Fibroblast of lung (primary cell): ENCODE data around the gene DIP2C. TPM values are rescaled to one million over a fixed set of nuclear protein-coding genes. Genes with fewer than 3 reads are reported as not detected.

Experiments used
- DNase-seq, 2 donors: peaks; one replicate each; pipeline versions ENCODE4 v3.0.0 to v3.0.0-alpha.2; 2010; ENCODE audit warnings: low read depth in 2 of 2
- H2AFZ ChIP-seq: 2 replicates; pipeline ENCODE4 v1.5.1; 2012; ENCODE audit warnings: low read length, control low read depth, inconsistent platforms
- H3K27ac ChIP-seq: 2 replicates; pipeline ENCODE4 v1.5.1; 2011; ENCODE audit warnings: low read length, control low read depth; ENCODE audit not compliant: insufficient read depth
- H3K27me3 ChIP-seq: 2 replicates; pipeline ENCODE4 v1.5.1; 2011; ENCODE audit warnings: mild to moderate bottlenecking, low read length; ENCODE audit not compliant: control insufficient read depth, insufficient read depth
- H3K36me3 ChIP-seq: 2 replicates; pipeline ENCODE4 v1.5.1; 2011; ENCODE audit warnings: low read length; ENCODE audit not compliant: control insufficient read depth, insufficient read depth
- H3K4me1 ChIP-seq: 2 replicates; pipeline ENCODE4 v1.5.1; 2011; ENCODE audit warnings: low read length; ENCODE audit not compliant: control insufficient read depth, insufficient read depth; ENCODE audit errors: extremely low read depth
- H3K4me2 ChIP-seq: 2 replicates; pipeline ENCODE4 v1.5.1; 2011; ENCODE audit warnings: low read length, control low read depth; ENCODE audit not compliant: insufficient read depth; ENCODE audit errors: extremely low read depth
- H3K4me3 ChIP-seq, 4 experiments: fragments of 200-600 bp in 1 of 4; sonication (generic) in 1 of 4; replicated peaks in 1 of 4; 2 replicates each; pipeline ENCODE4 v1.5.1; 2011 to 2016; ENCODE audit warnings: low read length in 4 of 4, low read depth in 3 of 4, mild to moderate bottlenecking in 3 of 4, control low read depth in 2 of 4, inconsistent platforms in 1 of 4, mixed read lengths in 1 of 4; ENCODE audit not compliant: insufficient read depth in 1 of 4; ENCODE audit errors: control extremely low read depth in 1 of 4
- H3K79me2 ChIP-seq: 2 replicates; pipeline ENCODE4 v1.5.1; 2012; ENCODE audit warnings: mild to moderate bottlenecking, low read length, inconsistent platforms; ENCODE audit not compliant: control insufficient read depth, insufficient read depth
- H3K9ac ChIP-seq: 2 replicates; pipeline ENCODE4 v1.5.1; 2011; ENCODE audit warnings: mild to moderate bottlenecking, low read length, control low read depth; ENCODE audit not compliant: insufficient read depth
- H3K9me3 ChIP-seq: 2 replicates; pipeline ENCODE4 v1.5.1; 2012; ENCODE audit warnings: low read depth, low read length; ENCODE audit not compliant: control insufficient read depth, insufficient read depth
- H4K20me1 ChIP-seq: 2 replicates; pipeline ENCODE4 v1.5.1; 2011; ENCODE audit warnings: low read length; ENCODE audit not compliant: control insufficient read depth, insufficient read depth; ENCODE audit errors: extremely low read depth
- CTCF ChIP-seq, 2 donors: IDR thresholded peaks in 1 of 2; conservative IDR thresholded peaks in 1 of 2; 1 replicate in 1 of 2; 2 replicates in 1 of 2; pipeline ENCODE4 v1.5.1; 2011 to 2012; ENCODE audit warnings: low read length in 2 of 2, control low read depth in 1 of 2, inconsistent platforms in 1 of 2, low read depth in 1 of 2, mild to moderate bottlenecking in 1 of 2
- EZH2 ChIP-seq: IDR thresholded peaks from 2 replicates; pipeline ENCODE4 v1.5.1; 2012; ENCODE audit warnings: low read length, control low read depth, mild to moderate bottlenecking; ENCODE audit errors: missing control alignments
- polyA plus RNA-seq, 2 donors: library from polyadenylated mRNA; depleted of rRNA in 1 of 2; stranded (reverse) in 1 of 2; unstranded in 1 of 2; fragments of >200 nt; gene quantifications; 2 replicates each; pipeline ENCODE4 v1.2.1, GENCODE V29; 2011 to 2012; ENCODE audit warnings: missing spikeins in 1 of 2
- total RNA-seq: library from RNA; depleted of rRNA; stranded (reverse); fragments of >200 nt; gene quantifications from 2 replicates; pipeline ENCODE4 v1.2.1, GENCODE V29; 2014

The DIP2C gene
- total and polyA plus RNA-seq, 2 donors (not counting 1 experiment from before 2014, with no cell fraction given) = 10.7 to 18.3 TPM

GRCh38 chr10:443459-443858 lies 246.0 kb downstream of the DIP2C start:
- Histone ChIP-seq H3K9ac (no peak overlapping the region), H3K4me2 (no peak overlapping the region), H3K27ac (no peak overlapping the region), H4K20me1 (no peaks in the 10 kb centered on the region), H3K79me2 (no peaks in the 10 kb centered on the region), H3K27me3 (no peaks in the 10 kb centered on the region), H3K36me3 (no peaks in the 10 kb centered on the region), H3K4me3 (no peak overlapping the region), H2AFZ (no peak overlapping the region), H3K4me1 (no peaks in the 10 kb centered on the region), H3K9me3 (no peaks in the 10 kb centered on the region)
- TF ChIP-seq CTCF (conservative IDR thresholded peaks at IDR 0.05 in 1 of 2, IDR thresholded peaks at IDR 0.05 in 1 of 2; ENCODE audit: low read depth in 1 of 2, low read length in 2 of 2) (no peak), EZH2 (no peak)
- DNase-seq = no peak

- Histone ChIP-seq H3K79me2 (no peaks in the 10 kb centered on the region), H4K20me1 (no peaks in the 10 kb centered on the region), H3K27me3 (no peaks in the 10 kb centered on the region), H3K36me3 (no peaks in the 10 kb centered on the region), H3K9ac (no peak overlapping the region), H3K27ac (no peak overlapping the region), H3K9me3 (no peaks in the 10 kb centered on the region), H2AFZ (no peak overlapping the region), H3K4me3 (no peak overlapping the region), H3K4me2 (no peak overlapping the region), H3K4me1 (no peaks in the 10 kb centered on the region)
- no peak for TF ChIP-seq EZH2
- no peak for TF ChIP-seq CTCF (conservative IDR thresholded peaks at IDR 0.05 in 1 of 2, IDR thresholded peaks at IDR 0.05 in 1 of 2; ENCODE audit: low read depth in 1 of 2, low read length in 2 of 2)
- no peak for DNase-seq
These were observed 247.3 kb downstream of the DIP2C start for GRCh38 chr10:442209-442608.

- Histone ChIP-seq H3K79me2 (no peaks in the 10 kb centered on the region), H3K36me3 (no peaks in the 10 kb centered on the region), H3K9ac (no peak overlapping the region), H3K4me3 (no peak overlapping the region), H4K20me1 (no peaks in the 10 kb centered on the region), H3K9me3 (no peaks in the 10 kb centered on the region), H3K27me3 (no peaks in the 10 kb centered on the region), H2AFZ (no peak overlapping the region), H3K4me1 (no peaks in the 10 kb centered on the region), H3K27ac (no peak overlapping the region), H3K4me2 (no peak overlapping the region)
- DNase-seq = no peak
- no peak for TF ChIP-seq EZH2
- no peak for TF ChIP-seq CTCF (conservative IDR thresholded peaks at IDR 0.05 in 1 of 2, IDR thresholded peaks at IDR 0.05 in 1 of 2; ENCODE audit: low read depth in 1 of 2, low read length in 2 of 2)
These were observed 247.8 kb downstream of the DIP2C start for GRCh38 chr10:441659-442058.
